ENCODE data around the gene JAG1.
A peak's percentile ranks its signal among the peaks of the same experiment; 100 is the strongest.

The JAG1 gene

GRCh38 chr20:10659651-10660601, 13.9 kb downstream of the JAG1 start:
- Histone ChIP-seq H3K4me1 (peaks cover 0 to 100% (median 83%) of the 10 kb centered on the region in 4 donors), H3K36me3 (peaks cover 63 to 74% (median 66%) of the 10 kb centered on the region in 3 donors), H3K4me3 (peak overlapping the region in 1 of 2 donors; percentile 31), H3K27me3 (no peaks in the 10 kb centered on the region), H3K27ac (peak overlapping the region; percentile 99), H3K9me3 (no peaks in the 10 kb centered on the region)
- TF ChIP-seq CTCF (IDR thresholded peaks at IDR 0.05): no peak
- intact Hi-C loops (cut with DNase I; ENCODE audit: low total_unique reads): loop anchor here (5.0 kb wide), 1 partner anchor 103 kb away; no protein-coding TSS in a partner anchor
- no peak for DNase-seq

- Histone ChIP-seq H3K27me3 (no peaks in the 10 kb centered on the region), H3K4me1 (peaks cover 0 to 100% (median 85%) of the 10 kb centered on the region in 4 donors), H3K36me3 (peaks cover 71 to 78% (median 72%) of the 10 kb centered on the region in 3 donors), H3K9me3 (no peaks in the 10 kb centered on the region), H3K27ac (peak overlapping the region; percentile 99), H3K4me3 (peak overlapping the region in 1 of 2 donors; percentile 22)
- no peak for TF ChIP-seq CTCF (IDR thresholded peaks at IDR 0.05)
- no peak for DNase-seq
- intact Hi-C loops (cut with DNase I; ENCODE audit: low total_unique reads): no loop called here
These were observed 14.7 kb downstream of the JAG1 start for GRCh38 chr20:10658876-10659632.

GRCh38 chr20:10658051-10658823, 15.6 kb downstream of the JAG1 start:
- peak overlapping the region; percentile 99 for H3K27ac ChIP-seq
- intact Hi-C loops (cut with DNase I; ENCODE audit: low total_unique reads): no loop called here
- no peaks in the 10 kb centered on the region for H3K27me3 ChIP-seq
- peaks cover 70 to 76% (median 71%) of the 10 kb centered on the region in 3 donors for H3K36me3 ChIP-seq
- H3K4me3 ChIP-seq: peak overlapping the region in 1 of 2 donors; percentile 22
- H3K9me3 ChIP-seq: no peaks in the 10 kb centered on the region
- peak in 1 of 2 donors; percentile 73 for DNase-seq
- peaks cover 0 to 100% (median 84%) of the 10 kb centered on the region in 4 donors for H3K4me1 ChIP-seq
- no peak for TF ChIP-seq CTCF (IDR thresholded peaks at IDR 0.05)

- Histone ChIP-seq H3K27ac (peak overlapping the region; percentile 99), H3K36me3 (peaks cover 65 to 74% (median 72%) of the 10 kb centered on the region in 3 donors), H3K4me1 (peaks cover 4 to 100% (median 84%) of the 10 kb centered on the region in 4 donors), H3K27me3 (no peaks in the 10 kb centered on the region), H3K9me3 (no peaks in the 10 kb centered on the region), H3K4me3 (no peak overlapping the region)
- intact Hi-C loops (cut with DNase I; ENCODE audit: low total_unique reads): no loop called here
- DNase-seq: no peak
- no peak for TF ChIP-seq CTCF (IDR thresholded peaks at IDR 0.05)
These were observed 16.3 kb downstream of the JAG1 start for GRCh38 chr20:10657453-10657852.
